Measurements from ENCODE around the gene TOPBP1.

DNA sequence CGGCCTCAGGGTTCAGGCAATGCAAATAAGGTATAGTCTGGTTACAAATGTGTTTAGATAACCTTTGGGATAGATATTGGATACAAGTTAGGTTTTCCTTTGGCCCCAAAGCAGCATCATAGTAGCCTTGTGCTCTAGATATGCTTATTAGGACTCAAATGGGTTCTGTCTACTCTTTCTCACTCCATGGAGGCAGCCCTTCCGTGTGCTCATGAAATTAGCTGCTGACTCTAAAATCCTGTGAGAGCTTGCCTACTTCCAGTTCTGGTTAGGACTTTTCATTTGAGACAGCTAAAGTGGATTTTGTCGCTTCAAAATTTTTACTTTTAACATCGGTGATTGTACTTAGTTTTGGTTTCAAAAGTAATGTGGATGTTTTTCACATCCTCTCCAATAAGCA, 86.7 kb downstream of the TOPBP1 start:
- TF ChIP-seq POLR2AphosphoS5 (IDR thresholded peaks at IDR 0.05; ENCODE audit: borderline replicate concordance, low read depth, low read length) (no peak; the same call in 1 of the 2 replicates), EZH2 (IDR thresholded peaks at IDR 0.05) (no peak)
